ENCODE measurements around the gene HTR1E. TPM values are rescaled to one million over a fixed set of nuclear protein-coding genes. Genes with fewer than 3 reads are reported as not detected.

Gene HTR1E
- total RNA-seq, 2 experiments from 2014 or later: not detected

- peaks cover 0 to 12% of the 10 kb centered on the region in 2 experiments for H3K9me3 ChIP-seq (ENCODE audit: control insufficient read depth in 1 of 2, insufficient read depth in 1 of 2, low read length in 2 of 2)
- peaks cover 19 to 22% of the 10 kb centered on the region in 2 experiments for H3K27me3 ChIP-seq (ENCODE audit: control insufficient read depth in 1 of 2, insufficient read depth in 2 of 2, low read length in 2 of 2)
- H3K36me3 ChIP-seq (ENCODE audit: insufficient read depth, low read length): no peaks in the 10 kb centered on the region
- Mint-ChIP-seq H3K36me3 (ENCODE audit: low read depth) (no peaks in the 10 kb centered on the region), H3K9me3 (no peaks in the 10 kb centered on the region), H3K27me3 (peaks cover 37% of the 10 kb centered on the region), H3K4me1 (ENCODE audit: low read depth) (no peaks in the 10 kb centered on the region), H3K27ac (no peak overlapping the region), H3K4me3 (no peak overlapping the region)
- TF ChIP-seq CTCF (IDR thresholded peaks at IDR 0.05): no peak
- ATAC-seq (ENCODE audit: poor library complexity) (no peak), DNase-seq (no peak)
- no peak overlapping the region for H3K27ac ChIP-seq (ENCODE audit: low read depth in 1 of 2, low read length in 2 of 2)
- ChIA-PET POLR2A (no interaction called here), CTCF (no interaction called here)
- H3K4me3 ChIP-seq (ENCODE audit: low read length): no peak overlapping the region
- no peaks in the 10 kb centered on the region for H3K4me1 ChIP-seq (ENCODE audit: insufficient read depth, low read length)
- intact Hi-C loops (cut with DNase I, micrococcal nuclease): no loop called here
These were observed 4.1 kb downstream of the HTR1E start for GRCh38 chr6:86941461-86941860.

- POLR2A ChIA-PET: no interaction called here
- Histone ChIP-seq H3K36me3 (ENCODE audit: insufficient read depth, low read length) (no peaks in the 10 kb centered on the region), H3K4me1 (ENCODE audit: insufficient read depth, low read length) (no peaks in the 10 kb centered on the region), H3K9me3 (ENCODE audit: control insufficient read depth in 1 of 2, insufficient read depth in 1 of 2, low read length in 2 of 2) (no peaks in the 10 kb centered on the region), H3K27me3 (ENCODE audit: control insufficient read depth in 1 of 2, insufficient read depth in 2 of 2, low read length in 2 of 2) (peaks cover 6 to 8% of the 10 kb centered on the region in 2 experiments), H3K4me3 (ENCODE audit: low read length) (no peak overlapping the region), H3K27ac (ENCODE audit: low read depth in 1 of 2, low read length in 2 of 2) (no peak overlapping the region)
- DNase-seq (no peak), ATAC-seq (ENCODE audit: poor library complexity) (no peak)
- Mint-ChIP-seq H3K36me3 (ENCODE audit: low read depth) (no peaks in the 10 kb centered on the region), H3K27me3 (peaks cover 27% of the 10 kb centered on the region), H3K4me3 (no peak overlapping the region), H3K27ac (no peak overlapping the region), H3K4me1 (ENCODE audit: low read depth) (no peaks in the 10 kb centered on the region), H3K9me3 (no peaks in the 10 kb centered on the region)
- TF ChIP-seq CTCF (IDR thresholded peaks at IDR 0.05): no peak
- CTCF ChIA-PET: no interaction called here
- intact Hi-C loops (cut with DNase I, micrococcal nuclease): no loop called here
These were observed 5.6 kb downstream of the HTR1E start for GRCh38 chr6:86942769-86943516.

- Mint-ChIP-seq H3K4me3 (no peak overlapping the region), H3K36me3 (ENCODE audit: low read depth) (no peaks in the 10 kb centered on the region), H3K27me3 (peaks cover 18% of the 10 kb centered on the region), H3K27ac (no peak overlapping the region), H3K9me3 (no peaks in the 10 kb centered on the region), H3K4me1 (ENCODE audit: low read depth) (no peaks in the 10 kb centered on the region)
- CTCF ChIA-PET: no interaction called here
- no peaks in the 10 kb centered on the region for H3K4me1 ChIP-seq (ENCODE audit: insufficient read depth, low read length)
- DNase-seq (no peak), ATAC-seq (ENCODE audit: poor library complexity) (no peak)
- H3K27me3 ChIP-seq (ENCODE audit: control insufficient read depth in 1 of 2, insufficient read depth in 2 of 2, low read length in 2 of 2): peaks cover 3 to 5% of the 10 kb centered on the region in 2 experiments
- no peak overlapping the region for H3K4me3 ChIP-seq (ENCODE audit: low read length)
- H3K27ac ChIP-seq (ENCODE audit: low read depth in 1 of 2, low read length in 2 of 2): no peak overlapping the region
- no peaks in the 10 kb centered on the region for H3K9me3 ChIP-seq (ENCODE audit: control insufficient read depth in 1 of 2, insufficient read depth in 1 of 2, low read length in 2 of 2)
- intact Hi-C loops (cut with DNase I, micrococcal nuclease): no loop called here
- TF ChIP-seq CTCF (IDR thresholded peaks at IDR 0.05): no peak
- POLR2A ChIA-PET: no interaction called here
- H3K36me3 ChIP-seq (ENCODE audit: insufficient read depth, low read length): no peaks in the 10 kb centered on the region
These were observed 6.6 kb downstream of the HTR1E start for GRCh38 chr6:86943819-86944407.

Data from CD4-positive, alpha-beta T cell (primary cell).